Ascending aorta (tissue), 2 donors: ENCODE results near the gene KLHDC3. TPM values are rescaled to one million over a fixed set of nuclear protein-coding genes. Genes with fewer than 3 reads are reported as not detected.
A peak's percentile ranks its signal among the peaks of the same experiment; 100 is the strongest.

ENCODE experiments used
- DNase-seq, 2 donors: peaks; one replicate each; pipeline ENCODE4 v3.0.0-alpha.2; 2019; ENCODE audit warnings: low spot score in 2 of 2
- H3K27ac ChIP-seq, 2 donors: fragments of 200-600 bp; sonication (generic); one replicate each; pipeline ENCODE4 v1.5.1; 2016 to 2017; ENCODE audit warnings: mild to moderate bottlenecking in 1 of 2
- H3K27me3 ChIP-seq: fragments of 200-600 bp; sonication (generic); one replicate; pipeline ENCODE4 v1.5.1; 2017
- H3K36me3 ChIP-seq, 2 donors: fragments of 200-600 bp; sonication (generic); one replicate each; pipeline ENCODE4 v1.5.1; 2016
- H3K4me1 ChIP-seq, 2 donors: fragments of 200-600 bp; sonication (generic); one replicate each; pipeline ENCODE4 v1.5.1; 2016 to 2017; ENCODE audit warnings: mild to moderate bottlenecking in 1 of 2
- H3K4me3 ChIP-seq, 2 donors: fragments of 200-600 bp; sonication (generic); one replicate each; pipeline ENCODE4 v1.5.1; 2016 to 2017; ENCODE audit warnings: mild to moderate bottlenecking in 1 of 2
- H3K9me3 ChIP-seq, 2 donors: fragments of 200-600 bp; sonication (generic); one replicate each; pipeline ENCODE4 v1.5.1; 2016
- CTCF ChIP-seq, 3 experiments: fragments of 200-600 bp in 2 of 3; fragments of 450-650 bp in 1 of 3; sonication (generic) in 2 of 3; IDR thresholded peaks; one replicate each; pipeline ENCODE4 v1.5.1; 2016 to 2019; ENCODE audit warnings: antibody characterized with exemption in 3 of 3, mild to moderate bottlenecking in 1 of 3, moderate library complexity in 1 of 3
- intact Hi-C: fragments of 100-400 bp; cut with DNase I; formaldehyde crosslinking; loops from one replicate; pipeline ENCODE4 v1.15.1; 2023
- total RNA-seq: library from RNA; depleted of rRNA; stranded (reverse); fragments of >200 nt; gene quantifications from one replicate; pipeline ENCODE4 v1.1.0, GENCODE V29; 2016

KLHDC3 gene
- total RNA-seq, 1 donor from 2014 or later, result 64.0 TPM

- no peaks in the 10 kb centered on the region for H3K27me3 ChIP-seq
- intact Hi-C loops, result no loop called here
- no peak for TF ChIP-seq CTCF (IDR thresholded peaks at IDR 0.05)
- H3K36me3 ChIP-seq, result peaks cover 26 to 65% of the 10 kb centered on the region in 2 donors
- H3K27ac ChIP-seq, result no peak overlapping the region
- DNase-seq, result no peak
- no peaks in the 10 kb centered on the region for H3K4me1 ChIP-seq
- no peaks in the 10 kb centered on the region for H3K9me3 ChIP-seq
- H3K4me3 ChIP-seq, result no peak overlapping the region
Observed at GRCh38 chr6:43045371-43045930, 31.4 kb downstream of the KLHDC3 start.

GRCh38 chr6:43047998-43048397, 33.9 kb downstream of the KLHDC3 start:
- no peak for TF ChIP-seq CTCF (IDR thresholded peaks at IDR 0.05)
- H3K4me3 ChIP-seq, result no peak overlapping the region
- no peak overlapping the region for H3K27ac ChIP-seq
- peaks cover 0 to 2% of the 10 kb centered on the region in 2 donors for H3K4me1 ChIP-seq
- no peaks in the 10 kb centered on the region for H3K9me3 ChIP-seq
- peaks cover 20 to 52% of the 10 kb centered on the region in 2 donors for H3K36me3 ChIP-seq
- H3K27me3 ChIP-seq, result no peaks in the 10 kb centered on the region
- intact Hi-C loops, result no loop called here
- no peak for DNase-seq

GRCh38 chr6:43050981-43051380, 36.9 kb downstream of the KLHDC3 start:
- peaks cover 0 to 14% of the 10 kb centered on the region in 2 donors for H3K4me1 ChIP-seq
- no peak overlapping the region for H3K4me3 ChIP-seq
- H3K27me3 ChIP-seq, result no peaks in the 10 kb centered on the region
- DNase-seq, result no peak
- no peak for TF ChIP-seq CTCF (IDR thresholded peaks at IDR 0.05)
- peaks cover 5 to 36% of the 10 kb centered on the region in 2 donors for H3K36me3 ChIP-seq
- H3K9me3 ChIP-seq, result no peaks in the 10 kb centered on the region
- intact Hi-C loops, result loop anchor here (5.0 kb wide), 1 partner anchor 149 kb away; no protein-coding TSS in a partner anchor
- H3K27ac ChIP-seq, result no peak overlapping the region

GRCh38 chr6:43052225-43052841, 38.3 kb downstream of the KLHDC3 start:
- no peaks in the 10 kb centered on the region for H3K9me3 ChIP-seq
- peak overlapping the region; percentile 87 to 98 for H3K27ac ChIP-seq
- H3K36me3 ChIP-seq, result peaks cover 9 to 27% of the 10 kb centered on the region in 2 donors
- no peak overlapping the region for H3K4me3 ChIP-seq
- TF ChIP-seq CTCF (IDR thresholded peaks at IDR 0.05), result no peak
- no peak for DNase-seq
- H3K27me3 ChIP-seq, result no peaks in the 10 kb centered on the region
- H3K4me1 ChIP-seq, result peaks cover 0 to 14% of the 10 kb centered on the region in 2 donors
- intact Hi-C loops, result loop anchor here (2.0 to 5.0 kb wide), 4 partner anchors 68 to 150 kb away; partner anchors contain the start of genes CNPY3 and PPP2R5D

GRCh38 chr6:43052842-43053544, 38.9 kb downstream of the KLHDC3 start:
- peaks cover 0 to 15% of the 10 kb centered on the region in 2 donors for H3K4me1 ChIP-seq
- peaks cover 9 to 31% of the 10 kb centered on the region in 2 donors for H3K36me3 ChIP-seq
- no peaks in the 10 kb centered on the region for H3K9me3 ChIP-seq
- no peak for DNase-seq
- peak overlapping the region; percentile 71 for H3K4me3 ChIP-seq
- H3K27me3 ChIP-seq, result no peaks in the 10 kb centered on the region
- TF ChIP-seq CTCF (IDR thresholded peaks at IDR 0.05), result no peak
- intact Hi-C loops, result loop anchor here (1.0 to 5.0 kb wide), 5 partner anchors 68 to 151 kb away; partner anchors contain the start of genes CNPY3, PEX6 and PPP2R5D
- peak overlapping the region; percentile 87 to 98 for H3K27ac ChIP-seq
